CD14-positive monocyte (primary cell): Measurements from ENCODE around the gene KDELR1. TPM values are rescaled to one million over a fixed set of nuclear protein-coding genes. Genes with fewer than 3 reads are reported as not detected.
"Not testable (repeated sequence)": the region's sequence is repeated elsewhere in the genome, so short reads cannot be mapped to it uniquely, and the experiment has no call there.

Experiments
- DNase-seq, 3 donors: peaks; one replicate each; pipeline ENCODE4 v3.0.0-alpha.2; 2011 to 2022
- H2AFZ ChIP-seq: 2 replicates; pipeline ENCODE4 v1.6.0; 2012; ENCODE audit warnings: mild to moderate bottlenecking, low read depth, low read length, inconsistent platforms; ENCODE audit not compliant: insufficient read depth, poor library complexity, severe bottlenecking
- H3K27ac ChIP-seq, 2 donors: 1 replicate in 1 of 2; 2 replicates in 1 of 2; pipeline ENCODE4 v1.5.1; 2012 to 2013; ENCODE audit warnings: low read length in 2 of 2, control low read depth in 1 of 2, inconsistent platforms in 1 of 2, low read depth in 1 of 2, mild to moderate bottlenecking in 1 of 2
- H3K27me3 ChIP-seq, 2 donors: one replicate each; pipeline versions ENCODE4 v1.6.0 to v1.6.1; 2011 to 2013; ENCODE audit warnings: low read length in 2 of 2; ENCODE audit not compliant: control insufficient read depth in 2 of 2, insufficient read depth in 2 of 2
- H3K36me3 ChIP-seq, 2 donors: replicated peaks in 1 of 2; 1 replicate in 1 of 2; 2 replicates in 1 of 2; pipeline versions ENCODE4 v1.5.1 to v1.6.1; 2012 to 2013; ENCODE audit warnings: low read length in 2 of 2, control low read depth in 1 of 2, inconsistent platforms in 1 of 2, mild to moderate bottlenecking in 1 of 2; ENCODE audit not compliant: insufficient read depth in 2 of 2, control insufficient read depth in 1 of 2
- H3K4me1 ChIP-seq, 2 donors: 1 replicate in 1 of 2; 2 replicates in 1 of 2; pipeline versions ENCODE4 v1.5.1 to v1.6.1; 2012 to 2013; ENCODE audit warnings: low read length in 2 of 2, control low read depth in 1 of 2, inconsistent platforms in 1 of 2, mild to moderate bottlenecking in 1 of 2, moderate library complexity in 1 of 2; ENCODE audit not compliant: insufficient read depth in 2 of 2, control insufficient read depth in 1 of 2
- H3K4me2 ChIP-seq: replicated peaks from 2 replicates; pipeline ENCODE3; 2012; ENCODE audit warnings: low read length, moderate library complexity, mild to moderate bottlenecking; ENCODE audit not compliant: poor library complexity, severe bottlenecking; ENCODE audit errors: extremely low read depth
- H3K4me3 ChIP-seq, 3 experiments: fragments of 200-600 bp in 1 of 3; sonication (generic) in 1 of 3; replicated peaks in 1 of 3; 1 replicate in 2 of 3; 2 replicates in 1 of 3; pipeline ENCODE4 v1.5.1; 2011 to 2013; ENCODE audit warnings: low read length in 3 of 3, mild to moderate bottlenecking in 3 of 3, control low read depth in 2 of 3, low read depth in 2 of 3, inconsistent platforms in 1 of 3, moderate library complexity in 1 of 3
- H3K79me2 ChIP-seq: 2 replicates; pipeline ENCODE4 v1.6.0; 2012; ENCODE audit warnings: mild to moderate bottlenecking, control low read depth, inconsistent platforms, low read length, moderate library complexity; ENCODE audit not compliant: insufficient read depth
- H3K9ac ChIP-seq: 2 replicates; pipeline ENCODE4 v1.6.0; 2017; ENCODE audit warnings: low read length, mild to moderate bottlenecking; ENCODE audit not compliant: insufficient read depth, poor library complexity, severe bottlenecking
- H3K9me3 ChIP-seq, 2 donors: replicated peaks in 1 of 2; 1 replicate in 1 of 2; 2 replicates in 1 of 2; pipeline versions ENCODE4 v1.5.1 to v1.6.1; 2012 to 2013; ENCODE audit warnings: low read length in 2 of 2, control low read depth in 1 of 2; ENCODE audit not compliant: control insufficient read depth in 1 of 2, insufficient read depth in 1 of 2
- H4K20me1 ChIP-seq: 2 replicates; pipeline ENCODE4 v1.6.0; 2012; ENCODE audit warnings: mild to moderate bottlenecking, low read length, control low read depth, moderate library complexity; ENCODE audit not compliant: insufficient read depth
- H3K27ac Mint-ChIP-seq, 7 donors: one replicate each; pipeline ENCODE4 v1.8.0; 2020; ENCODE audit warnings: mild to moderate bottlenecking in 7 of 7, mixed read lengths in 7 of 7, moderate library complexity in 6 of 7, inconsistent platforms in 2 of 7
- H3K27me3 Mint-ChIP-seq, 3 donors: one replicate each; pipeline ENCODE4 v1.8.0; 2021 to 2022; ENCODE audit warnings: low read depth in 3 of 3, mild to moderate bottlenecking in 3 of 3, mixed read lengths in 3 of 3, moderate library complexity in 3 of 3, inconsistent platforms in 1 of 3
- H3K36me3 Mint-ChIP-seq, 2 donors: one replicate each; pipeline ENCODE4 v1.8.0; 2020; ENCODE audit warnings: mixed read lengths in 2 of 2, inconsistent platforms in 1 of 2, mild to moderate bottlenecking in 1 of 2
- H3K4me1 Mint-ChIP-seq: one replicate; pipeline ENCODE4 v1.8.0; 2020; ENCODE audit warnings: mild to moderate bottlenecking, mixed read lengths
- H3K4me3 Mint-ChIP-seq, 2 donors: one replicate each; pipeline ENCODE4 v1.8.0; 2020; ENCODE audit warnings: mild to moderate bottlenecking in 2 of 2, mixed read lengths in 2 of 2, moderate library complexity in 1 of 2
- H3K9me3 Mint-ChIP-seq, 7 donors: one replicate each; pipeline ENCODE4 v1.8.0; 2020 to 2022; ENCODE audit warnings: mixed read lengths in 7 of 7, mild to moderate bottlenecking in 6 of 7, moderate library complexity in 6 of 7, inconsistent platforms in 2 of 7
- WGBS: methylation state at CpG from one replicate; pipeline ENCODE4 v1.1.5; 2013; ENCODE audit warnings: missing lambda C conversion rate; ENCODE audit not compliant: insufficient coverage; 5-methylcytosine and 5-hydroxymethylcytosine counted together
- intact Hi-C, 2 donors: fragments of 100-400 bp; cut with micrococcal nuclease; formaldehyde crosslinking; loops; one replicate each; pipeline versions ENCODE4 v1.15.0 to v1.15.1; 2023
- polyA plus RNA-seq, 3 donors: library from polyadenylated mRNA; depleted of rRNA in 1 of 3; unstranded in 2 of 3; stranded (reverse) in 1 of 3; fragments of 300-500 nt in 2 of 3; fragments of >200 nt in 1 of 3; fragmentation: Illumina TruSeq in 2 of 3; gene quantifications; 1 replicate in 2 of 3; 2 replicates in 1 of 3; pipeline ENCODE4 v1.2.3, GENCODE V29; 2012 to 2021
- TF ChIP-seq, protein P1 (sequence below): fragments of 200-600 bp; IDR thresholded peaks from one replicate; pipeline ENCODE4 v1.8.0; 2022; ENCODE audit warnings: antibody characterized with exemption, mild to moderate bottlenecking

KDELR1 gene
- polyA plus RNA-seq, 3 donors: 42.0 to 72.0 (median 51.3) TPM

DNA sequence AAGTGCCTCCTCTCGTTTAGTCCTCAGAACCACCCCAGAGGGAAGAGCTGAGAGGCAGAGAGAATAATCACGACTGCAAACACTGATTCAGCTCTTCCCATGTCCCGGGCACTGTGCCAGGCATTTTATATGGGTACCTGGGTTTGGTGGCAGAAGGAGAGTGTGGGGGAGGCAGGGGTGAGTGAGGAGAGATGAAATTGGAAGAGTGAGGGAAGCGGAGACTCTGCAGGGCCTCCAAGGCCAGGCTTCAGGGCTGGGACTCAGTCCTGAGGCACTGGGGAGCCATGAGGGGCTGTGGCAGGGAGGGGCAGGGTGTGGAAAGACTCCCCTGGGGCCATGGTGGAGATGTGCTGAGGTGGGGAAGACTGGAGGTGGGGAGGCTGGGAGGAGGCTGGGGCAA, 18.4 kb downstream of the KDELR1 start:
- Histone ChIP-seq H3K27me3 (no peaks in the 10 kb centered on the region), H3K4me1 (peaks cover 0 to under 1% of the 10 kb centered on the region in 2 donors), H3K4me2 (no peak overlapping the region), H3K4me3 (no peak overlapping the region), H4K20me1 (no peaks in the 10 kb centered on the region), H2AFZ (no peak overlapping the region), H3K36me3 (no peaks in the 10 kb centered on the region), H3K9ac (no peak overlapping the region), H3K9me3 (no peaks in the 10 kb centered on the region), H3K27ac (no peak overlapping the region), H3K79me2 (no peaks in the 10 kb centered on the region)
- intact Hi-C loops: no loop called here
- Mint-ChIP-seq H3K4me3 (no peak overlapping the region), H3K4me1 (peaks cover 5% of the 10 kb centered on the region), H3K27me3 (peaks cover 1 to 12% (median 7%) of the 10 kb centered on the region in 3 donors), H3K27ac (no peak overlapping the region), H3K36me3 (no peaks in the 10 kb centered on the region), H3K9me3 (no peaks in the 10 kb centered on the region)
- 67% methylated on average over 3 of the region's 4 CpGs for WGBS
- TF ChIP-seq, protein P1, sequence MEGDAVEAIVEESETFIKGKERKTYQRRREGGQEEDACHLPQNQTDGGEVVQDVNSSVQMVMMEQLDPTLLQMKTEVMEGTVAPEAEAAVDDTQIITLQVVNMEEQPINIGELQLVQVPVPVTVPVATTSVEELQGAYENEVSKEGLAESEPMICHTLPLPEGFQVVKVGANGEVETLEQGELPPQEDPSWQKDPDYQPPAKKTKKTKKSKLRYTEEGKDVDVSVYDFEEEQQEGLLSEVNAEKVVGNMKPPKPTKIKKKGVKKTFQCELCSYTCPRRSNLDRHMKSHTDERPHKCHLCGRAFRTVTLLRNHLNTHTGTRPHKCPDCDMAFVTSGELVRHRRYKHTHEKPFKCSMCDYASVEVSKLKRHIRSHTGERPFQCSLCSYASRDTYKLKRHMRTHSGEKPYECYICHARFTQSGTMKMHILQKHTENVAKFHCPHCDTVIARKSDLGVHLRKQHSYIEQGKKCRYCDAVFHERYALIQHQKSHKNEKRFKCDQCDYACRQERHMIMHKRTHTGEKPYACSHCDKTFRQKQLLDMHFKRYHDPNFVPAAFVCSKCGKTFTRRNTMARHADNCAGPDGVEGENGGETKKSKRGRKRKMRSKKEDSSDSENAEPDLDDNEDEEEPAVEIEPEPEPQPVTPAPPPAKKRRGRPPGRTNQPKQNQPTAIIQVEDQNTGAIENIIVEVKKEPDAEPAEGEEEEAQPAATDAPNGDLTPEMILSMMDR: no peak
- no peak for DNase-seq

GRCh38 chr19:48371771-48372170, 19.6 kb downstream of the KDELR1 start:
- H3K36me3 Mint-ChIP-seq, H3K9ac ChIP-seq, H3K4me1 ChIP-seq, H3K36me3 ChIP-seq, H3K4me2 ChIP-seq, H3K9me3 Mint-ChIP-seq, H3K27ac ChIP-seq, H3K4me3 ChIP-seq, H3K4me3 Mint-ChIP-seq, H3K9me3 ChIP-seq, H3K79me2 ChIP-seq, intact Hi-C loops, H4K20me1 ChIP-seq, H3K27me3 ChIP-seq, H3K4me1 Mint-ChIP-seq, H3K27me3 Mint-ChIP-seq, H2AFZ ChIP-seq, DNase-seq: not testable (repeated sequence)
- H3K27ac Mint-ChIP-seq: peak overlapping the region in 1 of 7 donors; percentile 31
- 100% methylated on average over 1 of the region's 5 CpGs for WGBS
